AG20443 (cell line): ENCODE results near the gene OCSTAMP.

ENCODE experiments used
- DNase-seq: peaks from one replicate; pipeline ENCODE4 v3.0.0; 2012; ENCODE audit warnings: low spot score, mixed read lengths

The OCSTAMP gene

DNA sequence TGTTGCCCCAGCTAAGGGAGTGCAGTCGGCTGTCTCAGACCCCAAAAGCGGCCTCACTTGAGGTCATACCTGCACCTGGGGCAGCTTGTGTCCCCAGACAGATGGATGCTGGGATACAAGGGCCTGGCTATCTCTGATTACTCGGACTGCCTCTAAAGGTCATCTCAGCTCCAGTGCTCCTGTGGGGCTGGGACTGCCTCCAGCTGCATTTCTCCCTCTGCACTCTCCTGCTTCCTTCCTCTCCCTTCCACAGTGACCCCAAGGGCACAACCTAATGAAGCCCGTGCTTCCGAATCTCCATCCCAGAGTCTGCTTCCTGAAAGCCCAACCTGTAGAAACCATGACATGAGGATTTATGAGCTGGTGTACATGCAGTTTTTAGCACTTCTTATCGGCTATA, 22.8 kb upstream of the OCSTAMP start:
- no peak for DNase-seq

DNA sequence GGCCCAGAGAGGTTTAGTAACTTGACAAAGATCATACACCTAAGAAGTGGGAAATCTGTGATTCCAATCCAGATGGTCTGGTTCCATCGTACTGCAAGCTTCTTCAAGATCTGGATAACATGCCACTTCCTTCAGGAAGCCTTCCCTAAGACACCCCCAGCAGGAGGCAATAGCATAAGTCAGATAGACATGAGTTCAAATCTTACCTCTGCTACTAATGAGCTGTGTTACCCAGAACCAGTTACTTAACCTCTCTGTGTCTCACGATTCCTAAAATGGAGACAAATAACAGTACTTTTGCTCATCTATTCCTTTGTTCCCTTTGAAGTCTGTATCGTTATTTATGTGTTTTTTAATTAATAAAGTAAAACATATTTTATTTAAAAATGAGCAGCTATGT, 22.3 kb upstream of the OCSTAMP start:
- DNase-seq = no peak

DNA sequence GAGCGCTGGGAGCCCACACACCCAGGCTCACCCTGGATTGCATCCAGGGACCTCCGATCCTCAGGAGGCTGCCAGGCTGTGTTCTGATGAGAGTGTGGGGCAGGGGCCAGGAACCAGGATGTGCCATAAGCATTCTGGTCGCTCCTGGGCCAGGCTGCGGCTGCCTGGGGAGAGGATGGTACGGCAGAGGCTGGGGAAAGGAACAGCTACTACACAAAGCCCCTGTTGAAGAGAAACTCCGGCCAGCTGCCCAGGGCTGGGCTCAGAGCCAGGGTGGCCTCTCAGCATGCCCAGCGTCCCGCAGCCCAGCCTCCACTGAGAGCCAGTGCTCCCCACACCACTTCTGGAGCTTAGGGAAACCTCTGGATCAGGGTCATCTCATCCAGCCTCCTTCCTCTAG, 21.7 kb upstream of the OCSTAMP start:
- DNase-seq = no peak

DNA sequence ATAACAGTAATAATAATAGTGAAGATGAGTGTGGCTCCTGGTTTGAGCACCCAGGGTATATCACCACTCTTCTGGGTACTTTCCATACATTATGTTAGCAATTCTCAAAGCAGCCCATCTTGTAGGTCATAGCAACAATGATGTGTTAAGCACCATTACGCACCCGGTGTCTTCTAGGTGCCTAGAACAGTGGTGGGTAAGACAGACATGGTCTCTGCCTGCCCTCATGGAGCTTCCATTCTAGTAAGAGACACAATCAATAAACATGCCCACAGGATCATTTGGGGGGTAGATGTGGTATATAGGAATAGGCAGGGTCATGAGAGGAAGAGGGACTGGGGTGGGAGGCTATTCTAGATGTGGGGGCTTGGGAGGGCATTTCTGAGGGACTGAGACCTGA, 21.0 kb upstream of the OCSTAMP start:
- no peak for DNase-seq

DNA sequence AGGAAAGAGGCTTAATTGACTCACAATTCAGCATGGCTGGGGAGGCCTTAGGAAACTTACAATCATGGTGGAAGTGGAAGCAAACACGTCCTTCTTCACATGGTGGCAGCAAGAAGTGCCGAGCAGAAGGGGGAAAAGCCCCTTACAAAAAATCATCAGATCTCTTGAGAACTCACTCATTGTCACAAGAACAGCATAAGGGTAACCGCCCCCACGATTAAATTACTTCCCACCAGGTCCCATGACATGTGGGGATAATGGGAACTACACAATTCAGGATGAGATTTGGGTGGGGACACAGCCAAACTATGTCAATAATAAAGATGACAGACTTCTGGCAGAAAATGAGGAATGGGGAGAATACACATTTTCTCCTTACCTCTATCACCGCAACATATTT, 20.5 kb upstream of the OCSTAMP start:
- no peak for DNase-seq

DNA sequence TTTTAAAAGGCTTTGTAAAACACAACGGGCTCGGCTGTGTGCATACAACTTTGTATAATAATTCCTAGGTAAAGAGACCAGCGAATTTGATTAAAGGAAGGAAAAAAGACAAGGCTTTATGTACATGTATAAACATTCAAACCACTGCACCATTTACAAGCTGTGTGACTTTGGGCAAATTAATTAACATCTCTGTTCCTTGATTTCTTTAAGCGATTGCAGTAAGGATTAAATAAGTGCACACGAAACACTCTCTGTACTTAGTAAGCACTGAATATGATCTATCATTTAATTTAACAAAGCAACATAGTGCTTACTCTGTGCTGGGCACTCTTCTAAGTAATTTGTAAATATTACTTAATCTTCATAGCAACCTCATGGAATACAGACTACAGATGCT, 19.5 kb upstream of the OCSTAMP start:
- DNase-seq = no peak

DNA sequence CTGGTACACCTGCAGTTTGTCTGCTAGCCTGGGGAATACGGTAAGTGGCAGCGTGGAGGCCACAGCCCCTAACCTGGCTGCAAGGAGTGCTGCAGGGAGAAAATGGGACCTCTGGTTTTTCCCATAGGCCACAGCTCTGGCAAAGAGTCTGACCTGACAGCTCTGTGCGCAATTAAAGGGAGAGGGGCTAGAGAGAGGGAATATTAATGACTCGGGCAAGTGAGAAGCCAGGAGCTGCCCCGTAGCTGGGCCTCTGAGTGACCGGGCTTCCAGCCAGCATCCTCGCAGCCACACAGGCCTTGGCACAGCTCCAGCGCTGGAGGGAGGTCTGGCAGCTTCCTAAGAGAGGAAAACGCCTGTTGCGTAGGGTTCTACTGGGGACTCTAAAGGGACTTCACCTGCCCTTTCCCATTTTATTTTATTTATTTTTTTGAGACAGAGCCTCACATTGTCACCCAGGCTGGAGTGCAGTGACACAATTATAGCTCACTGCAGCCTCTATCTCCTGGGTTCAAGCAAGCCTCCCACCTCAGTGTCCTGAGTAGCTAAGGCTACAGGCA, 18.2 kb upstream of the OCSTAMP start:
- peak; percentile 62 for DNase-seq

DNA sequence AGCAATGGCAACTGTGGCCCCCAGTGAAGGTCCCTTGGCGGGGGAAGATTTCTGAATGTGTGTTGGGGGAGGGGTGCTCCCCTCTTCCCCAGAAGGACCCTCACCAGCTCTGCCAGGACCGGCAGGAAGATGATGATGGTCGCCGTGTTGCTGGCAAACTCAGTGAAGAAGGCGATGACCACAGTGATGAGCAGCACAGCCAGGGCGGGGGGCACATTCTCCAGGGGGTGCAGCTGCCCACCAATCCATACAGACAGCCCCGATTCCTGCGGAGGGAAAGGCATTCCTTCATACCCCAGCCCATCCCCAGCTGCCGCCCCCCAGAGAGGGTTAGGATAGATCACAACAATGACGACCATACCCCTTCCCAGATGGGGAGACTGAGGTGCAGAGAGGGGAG, 15.7 kb upstream of the OCSTAMP start:
- DNase-seq = no peak

DNA sequence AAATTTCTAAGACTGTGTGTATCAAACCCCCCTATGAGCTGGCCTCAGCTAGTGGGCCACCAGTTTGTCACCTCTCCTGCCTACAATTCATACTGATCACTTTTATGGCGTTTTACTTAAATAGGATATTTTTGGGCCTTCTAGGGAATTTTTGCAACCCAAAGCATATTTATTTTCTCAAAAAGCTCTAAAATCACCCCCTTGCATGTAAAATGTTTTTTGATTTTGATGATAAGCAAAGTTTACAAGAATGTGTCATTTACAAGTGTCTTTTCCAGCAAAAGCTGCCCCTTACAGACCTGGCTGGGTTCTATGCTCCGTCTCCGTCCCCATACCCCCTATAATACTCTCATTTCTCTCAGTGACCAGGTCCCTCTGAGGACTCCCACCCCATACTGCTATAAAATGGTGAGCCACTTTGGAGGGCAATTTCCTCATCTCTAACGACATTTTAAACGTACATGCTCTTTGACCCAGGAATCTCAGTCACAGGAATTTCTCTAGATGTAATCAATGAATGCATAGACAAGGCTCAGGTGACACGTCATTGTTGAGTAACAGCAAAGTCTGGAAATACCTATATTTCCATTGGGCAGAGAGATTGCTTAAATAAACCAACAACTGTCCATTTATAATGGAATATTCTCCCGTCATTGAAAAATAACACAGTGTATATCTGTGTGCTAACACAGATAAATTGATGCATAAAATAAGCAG, 13.9 kb upstream of the OCSTAMP start:
- DNase-seq = no peak

DNA sequence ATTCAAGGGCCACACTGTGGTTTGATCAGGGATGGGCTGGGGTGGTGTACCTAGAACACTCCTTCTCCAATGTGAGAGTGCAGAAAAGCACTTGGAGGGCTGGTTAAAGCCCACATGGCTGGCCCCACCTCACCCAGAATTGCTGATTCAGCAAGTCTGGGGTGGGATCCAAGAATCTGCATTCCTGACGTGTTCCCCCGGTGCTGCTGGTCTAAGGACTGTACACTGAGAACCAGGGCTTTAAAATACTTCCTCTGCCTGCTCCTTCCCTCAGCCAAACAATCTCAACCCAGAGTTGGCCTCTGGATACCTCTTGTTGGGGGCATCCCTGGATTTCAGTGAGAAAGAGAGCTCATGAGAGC, 13.4 kb upstream of the OCSTAMP start:
- DNase-seq = no peak

DNA sequence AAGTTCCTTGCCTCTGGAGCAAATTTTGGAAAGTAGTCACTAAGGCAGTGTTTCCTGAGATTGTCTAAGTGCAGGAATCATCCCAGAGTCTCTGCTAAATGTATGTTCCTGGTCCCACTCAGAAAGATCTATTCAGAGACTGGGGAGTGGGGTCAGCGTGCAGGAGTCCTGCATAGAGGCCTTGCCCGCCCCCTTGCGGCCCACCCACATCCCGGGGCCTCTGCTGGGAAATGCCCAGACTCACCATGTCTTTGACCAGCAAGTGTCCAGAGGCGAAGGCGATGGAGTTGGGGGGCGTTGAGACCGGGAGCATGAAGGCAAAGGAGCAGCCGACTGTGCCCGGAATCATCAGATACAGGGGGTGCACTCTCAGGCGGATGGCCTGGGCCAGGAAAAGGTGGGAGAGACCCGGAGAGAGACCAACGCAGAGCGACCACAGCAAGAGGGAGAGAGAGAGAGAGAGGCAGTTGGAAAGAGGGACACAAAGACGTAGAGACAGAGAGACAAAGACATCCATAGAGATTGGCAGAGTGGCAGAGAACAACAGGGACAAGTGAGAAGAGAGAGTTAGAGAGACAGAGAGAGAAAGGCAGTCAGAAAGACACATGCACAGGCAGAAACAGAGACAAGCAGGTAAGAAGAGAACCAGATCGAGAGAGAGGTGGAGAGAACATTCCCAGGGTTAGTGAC, 12.9 kb upstream of the OCSTAMP start:
- DNase-seq = no peak

DNA sequence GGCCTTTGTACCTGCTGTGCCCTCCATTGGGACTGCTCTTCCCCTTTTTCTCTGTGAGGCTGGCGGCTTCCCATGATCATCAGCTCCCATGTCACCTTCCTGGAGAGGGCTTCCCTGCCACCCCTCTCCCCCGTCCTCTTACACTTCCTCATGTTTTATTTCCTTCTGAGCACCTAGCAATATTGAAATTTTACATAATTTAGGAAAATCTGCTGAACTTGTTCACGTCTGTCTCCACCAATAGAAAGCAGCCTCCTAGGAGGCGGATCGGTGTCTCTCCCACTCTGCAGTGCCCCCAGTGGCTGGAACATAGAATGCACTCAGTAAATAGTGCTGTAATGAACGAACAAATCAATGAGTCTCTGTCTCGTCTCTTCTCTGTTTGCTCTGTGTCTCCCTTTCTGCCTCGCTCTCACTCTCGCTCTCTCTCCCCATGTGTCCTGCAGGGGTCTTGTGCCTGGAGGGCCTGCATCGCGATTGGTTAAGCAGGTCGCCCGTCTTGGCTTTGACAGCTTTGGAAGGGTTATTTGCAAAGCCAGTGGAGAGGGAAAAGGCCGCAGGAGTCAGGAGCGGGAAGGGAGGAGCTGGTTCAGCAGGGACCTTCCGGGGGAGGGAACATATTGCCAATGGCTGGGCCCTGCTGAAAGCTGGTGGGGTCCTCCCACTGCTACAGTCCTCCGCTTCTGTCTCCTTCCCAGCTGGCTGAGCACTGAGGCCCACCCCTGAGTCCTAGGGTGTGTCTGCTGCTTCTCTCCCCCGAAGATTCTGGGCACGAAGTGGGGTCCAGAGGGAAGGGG, 12.1 kb upstream of the OCSTAMP start:
- peak; percentile 87 for DNase-seq

DNA sequence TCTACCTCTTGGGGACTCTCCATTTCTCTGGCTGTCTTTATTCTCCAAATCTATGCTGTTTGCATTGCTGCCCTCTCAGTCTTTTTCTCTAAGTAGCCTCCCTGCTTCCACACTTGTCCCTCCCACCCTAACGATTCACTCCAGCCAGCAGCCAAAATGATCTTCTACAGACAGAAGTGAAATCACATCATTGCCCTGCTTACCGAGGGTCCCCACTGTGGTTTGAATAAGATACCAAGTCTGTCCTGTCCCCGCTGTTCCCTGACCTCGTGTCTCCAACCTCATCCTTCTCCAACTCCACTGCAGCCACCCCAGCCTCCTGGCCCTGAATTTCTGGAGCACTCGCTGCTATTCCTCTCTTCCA, 11.5 kb upstream of the OCSTAMP start:
- DNase-seq = no peak

DNA sequence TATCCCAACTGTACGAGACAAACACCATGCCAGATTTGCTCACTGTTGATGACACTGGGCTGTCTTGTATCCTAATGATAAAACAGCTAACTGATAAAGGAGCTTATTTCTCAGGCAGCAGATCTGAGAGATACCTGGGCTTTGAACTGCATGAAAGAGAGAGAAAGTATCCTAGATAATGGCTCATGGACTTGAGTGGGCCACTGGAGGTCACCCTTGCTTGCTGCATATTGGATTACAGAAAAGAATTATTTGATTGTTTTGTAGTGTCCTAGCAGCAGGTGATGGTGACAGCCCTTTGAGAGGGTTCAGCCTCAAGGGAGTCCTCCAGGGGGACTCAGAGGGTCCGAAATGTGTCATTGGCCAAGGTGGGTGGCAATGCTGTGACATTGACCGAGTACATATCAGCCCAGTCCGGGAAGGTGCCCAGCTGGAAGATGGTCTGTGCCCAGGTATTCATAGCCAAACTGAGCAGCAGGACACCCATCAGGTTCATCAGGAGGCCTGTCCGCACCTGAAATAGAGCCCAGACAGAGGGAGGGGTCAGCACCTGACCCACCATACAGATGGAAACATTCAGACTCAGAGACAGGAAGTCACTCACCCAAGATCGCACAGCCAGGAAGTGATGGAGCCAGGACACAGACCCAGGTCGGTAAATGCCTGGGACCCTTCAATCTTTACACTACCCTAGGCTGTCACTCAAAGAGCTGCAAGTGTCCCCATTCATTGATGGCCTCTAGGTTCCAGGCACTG, 9.4 kb upstream of the OCSTAMP start:
- no peak for DNase-seq

DNA sequence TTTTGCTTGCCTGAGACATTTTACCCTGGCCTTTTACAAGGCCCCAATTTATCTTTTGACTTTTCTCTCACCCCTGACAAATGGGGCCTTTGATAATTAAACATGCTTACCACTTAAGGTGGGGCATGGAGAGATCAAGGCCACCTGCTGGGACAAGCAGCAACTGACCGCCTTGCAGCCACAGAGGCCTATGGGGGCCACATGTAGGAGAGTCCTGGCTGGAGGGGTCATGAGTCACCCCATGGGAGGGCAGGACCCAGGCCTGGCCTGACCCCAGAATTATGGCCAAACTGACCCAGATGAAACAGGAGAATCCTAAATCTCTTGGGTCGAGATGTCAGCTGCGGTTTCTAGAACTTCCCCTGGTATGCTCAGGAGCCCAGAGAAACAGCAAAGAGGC, 8.5 kb upstream of the OCSTAMP start:
- no peak for DNase-seq

DNA sequence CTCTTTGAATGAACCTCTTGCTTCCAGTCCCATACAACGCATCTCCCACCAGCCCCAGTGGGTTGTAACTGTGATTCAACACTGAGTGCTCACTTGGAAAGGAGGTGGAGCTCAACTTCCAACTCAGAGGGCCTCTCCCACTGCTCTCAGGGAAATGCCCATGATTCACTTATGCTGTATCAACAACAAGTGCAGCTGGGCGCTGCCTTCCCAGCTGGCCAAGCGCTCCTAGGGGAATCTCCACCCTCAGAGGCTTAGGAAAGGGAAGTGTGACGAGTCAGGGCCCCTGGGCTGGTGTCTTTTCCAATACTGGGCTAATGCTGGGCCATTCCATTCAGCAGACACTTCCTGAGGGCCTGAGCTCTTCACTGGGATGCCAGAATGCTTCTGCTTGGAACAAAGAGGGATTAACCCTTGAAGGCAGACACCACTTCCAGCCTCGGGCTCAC, 8.1 kb upstream of the OCSTAMP start:
- peak; percentile 75 for DNase-seq

DNA sequence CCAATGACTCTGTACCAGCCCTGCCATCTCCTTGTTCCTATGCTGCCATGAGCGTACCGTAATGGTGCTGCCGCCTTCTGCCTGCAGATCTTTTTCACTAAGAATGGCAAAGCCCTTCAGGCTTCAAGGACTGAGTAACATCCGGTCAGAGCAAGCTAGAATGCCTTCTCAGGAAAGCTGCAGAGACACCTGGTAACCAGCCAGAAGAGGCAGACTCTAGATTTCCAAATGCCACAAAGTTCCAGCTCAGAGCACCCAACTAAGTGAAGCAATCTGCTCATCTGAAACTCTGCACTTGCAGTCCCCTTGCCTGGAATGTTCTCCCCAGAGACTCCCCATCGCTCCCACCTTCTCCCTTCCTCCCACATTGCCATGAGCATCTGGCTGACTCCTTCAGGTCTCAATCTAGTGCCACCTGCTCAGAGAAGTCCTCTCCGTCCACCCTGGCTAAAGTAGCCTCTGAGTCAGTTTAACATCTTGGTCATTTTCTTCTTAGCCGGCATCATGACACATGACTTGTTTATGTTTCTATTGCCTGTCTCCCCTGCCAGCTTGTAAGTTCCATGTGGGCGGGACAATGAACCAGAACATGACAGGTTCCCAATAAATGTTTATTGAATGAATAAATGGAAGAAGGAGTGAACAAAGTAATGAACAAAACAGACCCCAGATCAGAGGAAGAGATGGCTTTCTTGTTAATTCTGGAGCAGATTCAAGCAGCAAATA, 6.9 kb upstream of the OCSTAMP start:
- DNase-seq = peak; percentile 43

DNA sequence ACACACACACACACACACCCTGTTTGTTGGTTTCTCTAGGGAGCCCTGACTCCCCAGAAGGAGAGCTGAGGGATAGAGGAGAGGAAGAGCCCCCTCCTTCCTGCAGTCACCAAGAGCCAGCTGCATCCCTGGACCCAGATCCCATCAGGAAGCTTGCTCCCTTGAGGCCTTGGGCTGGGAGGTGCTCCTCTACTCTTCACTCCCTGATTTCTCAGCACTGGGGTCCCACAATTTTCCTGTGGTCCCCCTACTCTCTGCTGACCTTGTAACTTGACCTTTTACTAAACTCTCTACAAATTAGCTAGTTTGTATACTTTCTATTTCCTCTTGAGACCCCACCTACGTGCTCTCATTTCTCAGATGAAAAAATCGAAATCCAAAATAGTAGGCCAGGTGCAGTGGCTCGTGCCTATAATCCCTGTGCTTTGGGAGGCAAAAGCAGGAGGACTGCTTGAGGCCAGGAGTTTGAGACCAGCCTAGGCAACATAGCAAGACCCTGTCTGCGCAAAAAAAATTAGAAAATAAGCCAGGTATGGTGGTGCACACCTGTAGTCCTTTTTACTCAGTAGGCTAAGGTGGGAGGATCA, 5.0 kb upstream of the OCSTAMP start:
- no peak for DNase-seq

DNA sequence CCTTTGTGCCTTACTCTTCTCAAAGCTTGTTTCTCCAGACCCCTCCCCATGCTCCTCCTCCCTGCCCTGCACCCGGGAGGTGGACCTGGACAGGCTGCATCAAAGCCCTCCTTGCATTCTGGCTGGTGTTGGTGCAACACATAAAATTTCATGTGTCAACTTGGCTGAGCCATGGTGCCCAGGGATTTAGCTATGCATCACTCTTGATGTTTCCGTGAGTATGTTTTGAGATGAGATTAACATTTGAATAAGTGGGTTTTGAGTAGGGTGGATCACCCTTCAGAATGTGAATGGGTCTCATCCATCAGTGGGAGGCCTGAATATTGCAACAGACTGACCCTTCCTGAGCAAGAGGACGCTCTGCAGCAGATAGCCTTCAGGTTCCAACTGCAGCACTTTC, 4.4 kb upstream of the OCSTAMP start:
- DNase-seq = no peak

DNA sequence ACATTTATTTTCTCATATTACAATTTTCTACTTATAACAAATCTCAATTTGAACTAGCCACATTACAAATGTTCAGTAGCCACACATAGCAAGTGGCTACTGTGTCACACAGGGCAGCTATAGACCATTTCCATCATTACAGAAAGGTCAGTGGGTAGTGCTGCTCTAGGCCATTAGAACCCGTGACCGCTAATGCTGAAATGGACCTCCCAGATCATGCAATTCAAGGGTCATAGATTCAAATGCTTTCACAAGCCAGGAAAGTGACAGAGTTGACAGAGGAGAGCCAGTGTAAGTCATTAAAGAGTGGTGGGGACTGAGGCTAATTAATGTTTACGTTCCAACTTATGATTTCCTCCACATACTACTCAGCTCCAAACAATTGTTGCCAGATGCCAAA, 3.5 kb upstream of the OCSTAMP start:
- DNase-seq = no peak
